AG04450 (cell line): ENCODE results near the gene ACIN1. TPM values are rescaled to one million over a fixed set of nuclear protein-coding genes. Genes with fewer than 3 reads are reported as not detected.
A peak's percentile ranks its signal among the peaks of the same experiment; 100 is the strongest.

Source experiments
- CTCF ChIA-PET: fragments of 300-600, 350-600 bp; formaldehyde crosslinking; extraction: SDS; loops from one replicate; lab custom pipeline; 2022; ENCODE audit warnings: antibody characterized with exemption, inconsistent platforms; lab: Charles Lee
- POLR2A ChIA-PET: fragments of 350-600 bp; formaldehyde crosslinking; extraction: SDS; loops from one replicate; lab custom pipeline; 2021; ENCODE audit warnings: antibody characterized with exemption, inconsistent platforms; lab: Yijun Ruan, JAX
- DNase-seq: peaks from one replicate; pipeline ENCODE4 v3.0.0-alpha.2; 2011; ENCODE audit warnings: low read depth, low spot score
- H3K27ac ChIP-seq: one replicate; pipeline ENCODE4 v1.5.1; 2012; ENCODE audit warnings: low read depth, low read length, control low read depth
- H3K27me3 ChIP-seq: one replicate; pipeline ENCODE4 v1.6.0; 2012; ENCODE audit warnings: low read length; ENCODE audit not compliant: control insufficient read depth, insufficient read depth
- H3K4me3 ChIP-seq: 2 replicates; pipeline ENCODE4 v1.5.1; 2011; ENCODE audit warnings: mild to moderate bottlenecking, low read depth, low read length, control low read depth
- H3K9me3 ChIP-seq: 2 replicates; pipeline ENCODE4 v1.5.1; 2012; ENCODE audit warnings: low read length; ENCODE audit not compliant: control insufficient read depth, insufficient read depth
- polyA plus RNA-seq: library from polyadenylated mRNA; depleted of rRNA; stranded (reverse); fragments of >200 nt; gene quantifications from 2 replicates; pipeline ENCODE4 v1.2.3, GENCODE V29; 2011
- TF ChIP-seq, protein P1 (sequence below): IDR thresholded peaks from 2 replicates; pipeline ENCODE4 v1.5.1; 2011; ENCODE audit warnings: low read depth, low read length, control low read depth, inconsistent platforms

The ACIN1 gene
- polyA plus RNA-seq, 1 experiment: 173 TPM

DNA sequence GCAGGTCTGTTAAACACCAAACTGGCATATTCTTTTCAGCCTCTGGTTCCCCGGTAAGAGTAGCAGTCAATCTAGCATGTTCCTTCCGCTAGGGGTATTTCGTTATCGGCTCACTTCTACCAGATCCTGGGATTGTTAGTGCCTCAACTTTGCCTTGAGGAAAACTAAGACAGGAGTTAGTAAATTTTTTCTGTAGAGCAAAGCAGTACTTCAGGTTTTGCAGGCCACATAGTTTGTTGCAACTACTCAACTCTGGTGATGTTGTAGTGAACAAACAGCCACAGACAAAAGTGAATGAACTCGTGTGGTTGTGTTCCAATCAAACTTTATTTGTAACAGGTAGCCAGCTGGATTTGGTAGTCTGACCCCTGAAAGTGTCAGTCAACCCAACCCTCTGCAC lies 31.3 kb downstream of the ACIN1 start:
- H3K27ac ChIP-seq: peak overlapping the region; percentile 47
- H3K9me3 ChIP-seq: no peaks in the 10 kb centered on the region
- ChIA-PET CTCF (interaction anchor here (0.6 to 5.7 kb wide), 3 partner anchors 13 to 45 kb away, joined by 3 to 317 read pairs (median 31); no protein-coding TSS in a partner anchor), POLR2A (no interaction called here)
- TF ChIP-seq, protein P1, sequence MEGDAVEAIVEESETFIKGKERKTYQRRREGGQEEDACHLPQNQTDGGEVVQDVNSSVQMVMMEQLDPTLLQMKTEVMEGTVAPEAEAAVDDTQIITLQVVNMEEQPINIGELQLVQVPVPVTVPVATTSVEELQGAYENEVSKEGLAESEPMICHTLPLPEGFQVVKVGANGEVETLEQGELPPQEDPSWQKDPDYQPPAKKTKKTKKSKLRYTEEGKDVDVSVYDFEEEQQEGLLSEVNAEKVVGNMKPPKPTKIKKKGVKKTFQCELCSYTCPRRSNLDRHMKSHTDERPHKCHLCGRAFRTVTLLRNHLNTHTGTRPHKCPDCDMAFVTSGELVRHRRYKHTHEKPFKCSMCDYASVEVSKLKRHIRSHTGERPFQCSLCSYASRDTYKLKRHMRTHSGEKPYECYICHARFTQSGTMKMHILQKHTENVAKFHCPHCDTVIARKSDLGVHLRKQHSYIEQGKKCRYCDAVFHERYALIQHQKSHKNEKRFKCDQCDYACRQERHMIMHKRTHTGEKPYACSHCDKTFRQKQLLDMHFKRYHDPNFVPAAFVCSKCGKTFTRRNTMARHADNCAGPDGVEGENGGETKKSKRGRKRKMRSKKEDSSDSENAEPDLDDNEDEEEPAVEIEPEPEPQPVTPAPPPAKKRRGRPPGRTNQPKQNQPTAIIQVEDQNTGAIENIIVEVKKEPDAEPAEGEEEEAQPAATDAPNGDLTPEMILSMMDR: no peak
- no peak overlapping the region for H3K4me3 ChIP-seq
- DNase-seq: no peak
- no peaks in the 10 kb centered on the region for H3K27me3 ChIP-seq

DNA sequence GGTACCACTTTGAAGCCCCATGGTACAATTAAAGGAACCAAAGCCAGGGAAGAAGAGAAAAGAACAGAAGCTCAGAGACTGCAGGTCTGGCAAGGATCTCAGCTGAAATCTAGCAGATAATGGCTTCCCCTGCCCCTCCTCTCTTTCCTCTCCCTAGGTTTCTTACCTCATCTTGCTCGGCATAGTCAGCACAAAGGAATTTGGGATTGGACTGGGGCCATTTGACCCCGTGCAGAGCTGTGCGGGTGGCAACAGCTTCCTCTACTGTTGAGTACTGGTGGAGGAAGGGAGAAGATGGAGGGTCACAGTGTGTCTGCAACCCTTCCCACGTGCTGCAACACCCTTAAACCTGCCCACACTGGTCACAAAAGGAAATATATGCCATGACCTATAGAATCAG lies 32.9 kb downstream of the ACIN1 start:
- TF ChIP-seq, protein P1: no peak
- DNase-seq: peak; percentile 86
- no peak overlapping the region for H3K4me3 ChIP-seq
- H3K9me3 ChIP-seq: no peaks in the 10 kb centered on the region
- peak overlapping the region; percentile 66 for H3K27ac ChIP-seq
- POLR2A ChIA-PET: interaction anchor here (0.6 to 1.6 kb wide), 14 partner anchors 10 to 510 kb away, joined by 3 to 17 read pairs (median 4); partner anchors contain the start of genes ACIN1, AJUBA and C14orf119
- CTCF ChIA-PET: interaction anchor here (0.5 to 12.0 kb wide), 12 partner anchors 8 to 505 kb away, joined by 3 to 262 read pairs (median 6); no protein-coding TSS in a partner anchor
- no peaks in the 10 kb centered on the region for H3K27me3 ChIP-seq

DNA sequence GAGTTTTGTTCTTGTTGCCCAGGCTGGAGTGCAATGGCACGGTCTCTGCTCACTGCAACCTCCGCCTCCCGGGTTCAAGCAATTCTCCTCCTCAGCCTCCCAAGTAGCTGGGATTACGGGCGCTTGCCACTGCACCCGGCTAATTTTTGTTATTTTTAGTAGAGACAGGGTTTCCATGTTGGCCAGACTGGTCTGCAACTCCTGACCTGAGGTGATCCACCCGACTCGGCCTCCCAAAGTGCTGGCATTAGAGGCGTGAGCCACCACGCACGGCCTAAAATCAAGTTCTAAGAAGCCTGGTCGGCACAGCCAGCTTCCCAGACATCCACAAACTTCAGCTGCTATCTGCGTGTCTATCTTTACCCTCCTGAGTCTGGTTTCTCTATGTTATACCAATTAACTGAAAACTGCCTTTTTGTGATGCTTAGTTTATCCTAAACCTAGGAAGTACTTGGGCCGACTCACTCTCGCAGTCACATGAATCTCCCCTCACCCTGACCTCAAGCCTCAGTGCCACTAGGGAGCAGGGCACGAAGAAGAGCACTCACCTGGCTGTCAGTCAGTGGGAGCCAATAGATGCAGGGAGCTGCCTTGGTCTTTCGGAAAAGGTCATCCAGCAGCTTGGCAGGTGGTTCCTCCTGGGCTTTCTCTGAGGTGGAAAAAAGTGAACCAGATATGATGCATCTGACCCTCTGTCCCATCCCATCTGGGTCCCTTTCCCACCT lies 34.2 kb downstream of the ACIN1 start:
- TF ChIP-seq, protein P1: no peak
- Histone ChIP-seq H3K9me3 (no peaks in the 10 kb centered on the region), H3K27ac (peak overlapping the region; percentile 31), H3K27me3 (no peaks in the 10 kb centered on the region), H3K4me3 (no peak overlapping the region)
- DNase-seq: no peak
- ChIA-PET CTCF (interaction anchor here (0.6 to 12.0 kb wide), 9 partner anchors 8 to 504 kb away, joined by 6 to 262 read pairs (median 18); partner anchors contain the start of gene PRMT5), POLR2A (no interaction called here)

DNA sequence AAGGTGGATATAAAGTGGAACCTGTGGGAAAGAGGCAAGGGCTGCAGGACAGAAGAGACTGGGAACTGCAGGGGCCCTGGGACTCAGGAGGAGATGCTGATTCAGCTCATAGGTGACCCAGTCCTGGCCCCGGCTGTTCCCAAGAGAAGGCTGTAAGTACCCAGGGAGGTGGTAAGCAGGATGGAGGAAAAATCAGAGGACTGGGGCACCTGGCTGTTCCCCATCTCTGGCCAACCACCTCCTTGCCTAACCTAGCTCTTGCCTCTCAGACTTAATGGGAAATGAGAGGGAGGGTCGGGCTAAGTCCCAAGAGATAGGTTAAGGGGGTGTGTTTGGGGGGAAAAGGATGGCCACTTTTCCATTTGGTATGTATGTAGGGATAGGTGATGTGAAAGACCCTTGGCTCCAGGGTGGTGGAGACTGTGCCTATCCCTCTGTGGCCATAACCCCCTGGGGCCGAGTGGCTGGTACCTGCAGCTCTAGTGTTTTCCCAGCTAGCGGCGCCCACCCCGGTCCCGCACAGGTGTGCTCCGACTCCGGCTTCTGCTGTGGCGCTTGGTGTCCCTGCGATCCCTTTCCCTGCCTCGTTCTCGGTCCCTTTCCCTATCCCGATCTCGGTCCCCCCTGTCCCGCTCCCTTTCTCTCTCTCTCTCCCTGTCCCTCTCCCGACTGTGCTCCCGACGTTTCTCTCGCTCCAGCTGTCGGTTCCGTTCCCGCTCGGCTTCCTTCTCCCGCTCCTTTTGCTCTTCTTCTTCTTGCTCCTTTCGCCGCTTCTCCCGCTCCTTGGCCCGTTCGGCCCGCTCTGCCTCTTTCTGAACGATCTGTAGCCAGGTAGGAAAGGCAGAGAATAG lies 36.1 kb downstream of the ACIN1 start:
- Histone ChIP-seq H3K27me3 (no peaks in the 10 kb centered on the region), H3K27ac (peak overlapping the region; percentile 11), H3K9me3 (no peaks in the 10 kb centered on the region), H3K4me3 (no peak overlapping the region)
- POLR2A ChIA-PET: interaction anchor here (0.6 to 2.1 kb wide), 10 partner anchors 10 to 130 kb away, joined by 3 to 17 read pairs (median 7); partner anchors contain the start of genes ACIN1, C14orf119, PRMT5 and PSMB11
- DNase-seq: no peak
- CTCF ChIA-PET: interaction anchor here (0.5 to 12.0 kb wide), 29 partner anchors 10 to 503 kb away, joined by 3 to 262 read pairs (median 5); partner anchors contain the start of genes ACIN1, AJUBA, DAD1 and PRMT5
- TF ChIP-seq, protein P1: no peak
